Ishikawa (cell line): ENCODE results near the gene TBC1D5.

Source experiments
- CEBPB ChIP-seq: IDR thresholded peaks from 2 replicates; pipeline ENCODE4 v1.6.1; 2012
- CREB1 ChIP-seq: IDR thresholded peaks from 2 replicates; pipeline ENCODE4 v1.6.1; 2012; ENCODE audit warnings: low read depth
- EGR1 ChIP-seq: IDR thresholded peaks from 2 replicates; pipeline ENCODE4 v1.6.1; 2012
- EP300 ChIP-seq: IDR thresholded peaks from 2 replicates; pipeline ENCODE4 v1.6.1; 2012; ENCODE audit warnings: borderline replicate concordance
- FOXM1 ChIP-seq: IDR thresholded peaks from 2 replicates; pipeline ENCODE4 v1.6.1; 2012; ENCODE audit warnings: low read depth, borderline replicate concordance
- NFIC ChIP-seq: IDR thresholded peaks from 2 replicates; pipeline ENCODE4 v1.6.1; 2012
- RAD21 ChIP-seq: IDR thresholded peaks from 2 replicates; pipeline ENCODE4 v1.6.1; 2012; ENCODE audit warnings: low read depth
- TAF1 ChIP-seq: IDR thresholded peaks from 2 replicates; pipeline ENCODE4 v1.6.1; 2012; ENCODE audit warnings: low read depth, mild to moderate bottlenecking
- TCF12 ChIP-seq: IDR thresholded peaks from 2 replicates; pipeline ENCODE4 v1.6.1; 2012; ENCODE audit warnings: low read depth
- TEAD4 ChIP-seq: IDR thresholded peaks from 2 replicates; pipeline ENCODE4 v1.6.1; 2012
- YY1 ChIP-seq: IDR thresholded peaks from 2 replicates; pipeline ENCODE4 v1.6.1; 2012; ENCODE audit warnings: low read depth
- ZBTB7A ChIP-seq: IDR thresholded peaks from 2 replicates; pipeline ENCODE4 v1.6.1; 2012; ENCODE audit warnings: low read depth
- TF ChIP-seq, protein P1 (sequence below): IDR thresholded peaks from 2 replicates; pipeline ENCODE4 v1.6.1; 2012; ENCODE audit warnings: low read depth, mild to moderate bottlenecking
- TF ChIP-seq, protein P2 (sequence below): IDR thresholded peaks from 2 replicates; pipeline ENCODE4 v1.6.1; 2012
- TF ChIP-seq, protein P3 (sequence below): IDR thresholded peaks from 2 replicates; pipeline ENCODE4 v1.6.1; 2012

Gene TBC1D5

GRCh38 chr3:17551895-17552294 is 190.5 kb downstream of the TBC1D5 start:
- TF ChIP-seq, protein P1, sequence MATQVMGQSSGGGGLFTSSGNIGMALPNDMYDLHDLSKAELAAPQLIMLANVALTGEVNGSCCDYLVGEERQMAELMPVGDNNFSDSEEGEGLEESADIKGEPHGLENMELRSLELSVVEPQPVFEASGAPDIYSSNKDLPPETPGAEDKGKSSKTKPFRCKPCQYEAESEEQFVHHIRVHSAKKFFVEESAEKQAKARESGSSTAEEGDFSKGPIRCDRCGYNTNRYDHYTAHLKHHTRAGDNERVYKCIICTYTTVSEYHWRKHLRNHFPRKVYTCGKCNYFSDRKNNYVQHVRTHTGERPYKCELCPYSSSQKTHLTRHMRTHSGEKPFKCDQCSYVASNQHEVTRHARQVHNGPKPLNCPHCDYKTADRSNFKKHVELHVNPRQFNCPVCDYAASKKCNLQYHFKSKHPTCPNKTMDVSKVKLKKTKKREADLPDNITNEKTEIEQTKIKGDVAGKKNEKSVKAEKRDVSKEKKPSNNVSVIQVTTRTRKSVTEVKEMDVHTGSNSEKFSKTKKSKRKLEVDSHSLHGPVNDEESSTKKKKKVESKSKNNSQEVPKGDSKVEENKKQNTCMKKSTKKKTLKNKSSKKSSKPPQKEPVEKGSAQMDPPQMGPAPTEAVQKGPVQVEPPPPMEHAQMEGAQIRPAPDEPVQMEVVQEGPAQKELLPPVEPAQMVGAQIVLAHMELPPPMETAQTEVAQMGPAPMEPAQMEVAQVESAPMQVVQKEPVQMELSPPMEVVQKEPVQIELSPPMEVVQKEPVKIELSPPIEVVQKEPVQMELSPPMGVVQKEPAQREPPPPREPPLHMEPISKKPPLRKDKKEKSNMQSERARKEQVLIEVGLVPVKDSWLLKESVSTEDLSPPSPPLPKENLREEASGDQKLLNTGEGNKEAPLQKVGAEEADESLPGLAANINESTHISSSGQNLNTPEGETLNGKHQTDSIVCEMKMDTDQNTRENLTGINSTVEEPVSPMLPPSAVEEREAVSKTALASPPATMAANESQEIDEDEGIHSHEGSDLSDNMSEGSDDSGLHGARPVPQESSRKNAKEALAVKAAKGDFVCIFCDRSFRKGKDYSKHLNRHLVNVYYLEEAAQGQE, result no peak
- TF ChIP-seq EP300 (no peak), YY1 (no peak), NFIC (no peak), CEBPB (no peak), RAD21 (no peak), ZBTB7A (no peak), TAF1 (no peak), EGR1 (no peak), CREB1 (no peak), FOXM1 (no peak), TEAD4 (no peak)
- TF ChIP-seq, protein P2, sequence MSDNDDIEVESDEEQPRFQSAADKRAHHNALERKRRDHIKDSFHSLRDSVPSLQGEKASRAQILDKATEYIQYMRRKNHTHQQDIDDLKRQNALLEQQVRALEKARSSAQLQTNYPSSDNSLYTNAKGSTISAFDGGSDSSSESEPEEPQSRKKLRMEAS, result no peak

DNA sequence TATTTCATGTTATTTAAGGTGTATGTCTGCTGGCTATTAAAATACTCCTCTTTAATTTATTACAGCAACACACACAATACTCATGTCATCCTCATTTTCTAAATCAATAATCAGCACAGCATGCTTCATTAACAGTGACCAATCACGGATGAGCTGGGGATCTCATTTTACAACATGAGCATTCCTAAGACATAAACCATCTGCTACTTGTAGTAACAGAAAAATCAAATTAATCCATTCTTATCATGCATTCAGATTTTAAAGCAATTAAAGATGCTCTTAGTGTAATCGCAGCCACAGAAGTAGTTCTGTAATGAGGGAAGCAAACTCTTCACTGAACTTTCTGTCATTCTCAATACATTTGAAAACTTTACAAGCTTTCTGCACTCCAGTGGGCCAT is 191.1 kb downstream of the TBC1D5 start:
- no peak for TF ChIP-seq YY1

GRCh38 chr3:17550624-17551023 is 191.8 kb downstream of the TBC1D5 start:
- TF ChIP-seq CEBPB, result no peak
- no peak for TF ChIP-seq YY1

DNA sequence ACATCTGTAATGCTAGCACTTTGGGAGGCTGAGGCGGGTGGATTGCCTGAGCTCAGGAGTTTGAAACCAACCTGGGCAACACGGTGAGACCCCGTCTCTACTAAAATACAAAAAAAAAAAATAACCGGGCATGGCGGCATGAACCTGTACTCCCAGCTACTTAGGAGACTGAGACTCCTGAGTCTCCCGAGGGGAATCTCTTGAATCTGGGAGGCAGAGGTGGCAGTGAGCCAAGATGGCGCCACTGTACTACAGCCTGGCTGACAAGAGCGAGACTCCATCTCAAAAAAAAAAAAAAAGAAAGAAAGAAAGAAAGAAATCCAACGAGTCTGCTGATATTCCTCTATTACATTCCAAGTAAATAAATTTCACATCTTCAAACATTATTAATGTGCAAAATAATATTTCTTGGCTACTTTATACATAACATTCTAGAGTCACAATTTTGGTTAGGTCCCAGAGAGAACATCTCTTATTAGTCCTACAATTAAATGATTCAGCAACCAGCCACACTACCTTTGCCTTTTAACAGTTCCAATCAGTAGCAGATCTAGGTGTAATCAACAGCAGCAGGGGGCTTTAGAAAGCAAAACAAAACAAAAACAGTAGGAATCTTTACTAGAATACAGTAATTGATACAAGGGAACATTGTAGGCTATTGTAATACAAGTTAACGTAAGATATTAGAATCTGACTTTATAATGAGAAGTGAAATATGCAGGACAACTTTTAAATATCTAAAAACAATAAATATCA is 195.8 kb downstream of the TBC1D5 start:
- TF ChIP-seq CREB1 (no peak), FOXM1 (no peak), RAD21 (no peak), YY1 (no peak), NFIC (no peak), TCF12 (no peak), EP300 (no peak), ZBTB7A (no peak)
- TF ChIP-seq, protein P2, result no peak
- TF ChIP-seq, protein P3, sequence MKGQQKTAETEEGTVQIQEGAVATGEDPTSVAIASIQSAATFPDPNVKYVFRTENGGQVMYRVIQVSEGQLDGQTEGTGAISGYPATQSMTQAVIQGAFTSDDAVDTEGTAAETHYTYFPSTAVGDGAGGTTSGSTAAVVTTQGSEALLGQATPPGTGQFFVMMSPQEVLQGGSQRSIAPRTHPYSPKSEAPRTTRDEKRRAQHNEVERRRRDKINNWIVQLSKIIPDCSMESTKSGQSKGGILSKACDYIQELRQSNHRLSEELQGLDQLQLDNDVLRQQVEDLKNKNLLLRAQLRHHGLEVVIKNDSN, result no peak

DNA sequence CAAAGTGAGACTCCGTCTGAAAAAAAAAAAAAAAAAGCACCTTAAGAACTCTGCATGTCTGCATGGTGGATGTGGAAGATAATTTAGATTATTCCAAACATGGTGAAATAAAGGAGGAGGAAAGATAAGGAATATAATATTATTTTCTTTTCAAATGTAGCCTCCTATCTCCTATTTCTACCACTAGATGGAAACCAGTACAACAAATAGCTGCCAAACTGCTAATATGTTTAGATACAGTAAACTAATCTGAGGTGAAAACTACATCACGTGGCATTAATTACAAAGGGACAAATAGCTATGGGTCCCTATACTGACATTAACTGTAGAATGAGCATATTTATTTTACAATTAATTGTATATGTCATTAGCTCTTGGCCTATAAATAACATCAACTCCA is 197.8 kb downstream of the TBC1D5 start:
- TF ChIP-seq ZBTB7A, result no peak
- no peak for TF ChIP-seq YY1
- TF ChIP-seq EP300, result no peak
- no peak for TF ChIP-seq TCF12
- no peak for TF ChIP-seq EGR1

- TF ChIP-seq TAF1 (no peak), RAD21 (no peak), NFIC (no peak), ZBTB7A (no peak), CREB1 (no peak), EP300 (no peak), FOXM1 (no peak), TCF12 (no peak), YY1 (no peak), EGR1 (no peak), TEAD4 (no peak), CEBPB (no peak)
- TF ChIP-seq, protein P3, result no peak
- TF ChIP-seq, protein P2, result no peak
- TF ChIP-seq, protein P1, result no peak
Observed at GRCh38 chr3:17542591-17542990, 199.8 kb downstream of the TBC1D5 start.
